ENCODE measurements around the gene CYB5R4.

CYB5R4 gene

GRCh38 chr6:84013931-84014330 lies 154.4 kb downstream of the CYB5R4 start (continued):
- TF ChIP-seq, protein P1, sequence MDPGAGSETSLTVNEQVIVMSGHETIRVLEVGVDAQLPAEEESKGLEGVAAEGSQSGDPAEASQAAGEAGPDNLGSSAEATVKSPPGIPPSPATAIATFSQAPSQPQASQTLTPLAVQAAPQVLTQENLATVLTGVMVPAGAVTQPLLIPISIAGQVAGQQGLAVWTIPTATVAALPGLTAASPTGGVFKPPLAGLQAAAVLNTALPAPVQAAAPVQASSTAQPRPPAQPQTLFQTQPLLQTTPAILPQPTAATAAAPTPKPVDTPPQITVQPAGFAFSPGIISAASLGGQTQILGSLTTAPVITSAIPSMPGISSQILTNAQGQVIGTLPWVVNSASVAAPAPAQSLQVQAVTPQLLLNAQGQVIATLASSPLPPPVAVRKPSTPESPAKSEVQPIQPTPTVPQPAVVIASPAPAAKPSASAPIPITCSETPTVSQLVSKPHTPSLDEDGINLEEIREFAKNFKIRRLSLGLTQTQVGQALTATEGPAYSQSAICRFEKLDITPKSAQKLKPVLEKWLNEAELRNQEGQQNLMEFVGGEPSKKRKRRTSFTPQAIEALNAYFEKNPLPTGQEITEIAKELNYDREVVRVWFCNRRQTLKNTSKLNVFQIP (CRISPR knock-in tag; IDR thresholded peaks at IDR 0.05; ENCODE audit: borderline replicate concordance, low read depth), result no peak
- TF ChIP-seq ISL1 (CRISPR knock-in tag; IDR thresholded peaks at IDR 0.05), result no peak

- ATAC-seq, result no peak; the same call in 2 of the 3 replicates
- TF ChIP-seq, protein P2, sequence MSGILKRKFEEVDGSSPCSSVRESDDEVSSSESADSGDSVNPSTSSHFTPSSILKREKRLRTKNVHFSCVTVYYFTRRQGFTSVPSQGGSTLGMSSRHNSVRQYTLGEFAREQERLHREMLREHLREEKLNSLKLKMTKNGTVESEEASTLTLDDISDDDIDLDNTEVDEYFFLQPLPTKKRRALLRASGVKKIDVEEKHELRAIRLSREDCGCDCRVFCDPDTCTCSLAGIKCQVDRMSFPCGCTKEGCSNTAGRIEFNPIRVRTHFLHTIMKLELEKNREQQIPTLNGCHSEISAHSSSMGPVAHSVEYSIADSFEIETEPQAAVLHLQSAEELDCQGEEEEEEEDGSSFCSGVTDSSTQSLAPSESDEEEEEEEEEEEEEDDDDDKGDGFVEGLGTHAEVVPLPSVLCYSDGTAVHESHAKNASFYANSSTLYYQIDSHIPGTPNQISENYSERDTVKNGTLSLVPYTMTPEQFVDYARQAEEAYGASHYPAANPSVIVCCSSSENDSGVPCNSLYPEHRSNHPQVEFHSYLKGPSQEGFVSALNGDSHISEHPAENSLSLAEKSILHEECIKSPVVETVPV (CRISPR knock-in tag; IDR thresholded peaks at IDR 0.05), result no peak
- TF ChIP-seq ZFP3 (CRISPR knock-in tag; IDR thresholded peaks at IDR 0.05) (no peak), TCF4 (CRISPR knock-in tag; IDR thresholded peaks at IDR 0.05; ENCODE audit: borderline replicate concordance) (peak; percentile 57), SNAI2 (CRISPR knock-in tag; IDR thresholded peaks at IDR 0.05) (no peak)
- TF ChIP-seq, protein P1 (CRISPR knock-in tag; IDR thresholded peaks at IDR 0.05; ENCODE audit: borderline replicate concordance, low read depth), result no peak
These were observed 156.5 kb downstream of the CYB5R4 start for GRCh38 chr6:84016029-84016428.
